ENCODE results near the gene ADCY9. TPM values are rescaled to one million over a fixed set of nuclear protein-coding genes. Genes with fewer than 3 reads are reported as not detected.
"Not testable (repeated sequence)": the region's sequence is repeated elsewhere in the genome, so short reads cannot be mapped to it uniquely, and the experiment has no call there.

ADCY9 gene
- total and polyA plus RNA-seq, 8 donors = 9.8 to 61.1 (median 12.9) TPM

DNA sequence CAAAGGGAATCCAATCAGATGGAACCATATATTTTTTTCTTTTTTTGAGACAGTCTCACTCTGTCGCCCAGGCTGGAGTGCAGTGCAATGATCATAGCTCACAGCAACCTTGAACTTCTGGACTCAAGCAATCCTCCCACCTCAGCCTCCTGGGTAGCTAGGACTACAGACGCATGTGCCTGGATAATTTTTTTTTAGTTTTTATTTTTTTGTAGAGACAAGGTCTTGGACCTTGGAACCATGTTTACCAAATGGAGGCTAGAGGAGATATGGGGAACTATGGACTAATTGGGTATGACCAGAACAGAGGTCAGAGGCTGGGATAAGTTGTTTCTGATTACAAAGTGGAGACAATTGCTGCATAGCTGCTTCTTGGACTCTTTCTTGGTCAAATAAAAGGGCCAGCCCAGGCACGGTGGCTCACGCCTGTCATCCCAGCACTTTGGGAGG, 41.2 kb upstream of the ADCY9 start:
- Histone ChIP-seq H3K36me3 (no peaks in the 10 kb centered on the region), H3K4me3 (no peak overlapping the region), H3K9me3 (no peaks in the 10 kb centered on the region), H3K4me1 (no peaks in the 10 kb centered on the region), H3K27me3 (no peaks in the 10 kb centered on the region), H3K27ac (no peak overlapping the region)
- TF ChIP-seq, protein P1, sequence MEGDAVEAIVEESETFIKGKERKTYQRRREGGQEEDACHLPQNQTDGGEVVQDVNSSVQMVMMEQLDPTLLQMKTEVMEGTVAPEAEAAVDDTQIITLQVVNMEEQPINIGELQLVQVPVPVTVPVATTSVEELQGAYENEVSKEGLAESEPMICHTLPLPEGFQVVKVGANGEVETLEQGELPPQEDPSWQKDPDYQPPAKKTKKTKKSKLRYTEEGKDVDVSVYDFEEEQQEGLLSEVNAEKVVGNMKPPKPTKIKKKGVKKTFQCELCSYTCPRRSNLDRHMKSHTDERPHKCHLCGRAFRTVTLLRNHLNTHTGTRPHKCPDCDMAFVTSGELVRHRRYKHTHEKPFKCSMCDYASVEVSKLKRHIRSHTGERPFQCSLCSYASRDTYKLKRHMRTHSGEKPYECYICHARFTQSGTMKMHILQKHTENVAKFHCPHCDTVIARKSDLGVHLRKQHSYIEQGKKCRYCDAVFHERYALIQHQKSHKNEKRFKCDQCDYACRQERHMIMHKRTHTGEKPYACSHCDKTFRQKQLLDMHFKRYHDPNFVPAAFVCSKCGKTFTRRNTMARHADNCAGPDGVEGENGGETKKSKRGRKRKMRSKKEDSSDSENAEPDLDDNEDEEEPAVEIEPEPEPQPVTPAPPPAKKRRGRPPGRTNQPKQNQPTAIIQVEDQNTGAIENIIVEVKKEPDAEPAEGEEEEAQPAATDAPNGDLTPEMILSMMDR (IDR thresholded peaks at IDR 0.05) = no peak
- ATAC-seq (no peak), DNase-seq (no peak)
- intact Hi-C loops (cut with DNase I) = no loop called here

DNA sequence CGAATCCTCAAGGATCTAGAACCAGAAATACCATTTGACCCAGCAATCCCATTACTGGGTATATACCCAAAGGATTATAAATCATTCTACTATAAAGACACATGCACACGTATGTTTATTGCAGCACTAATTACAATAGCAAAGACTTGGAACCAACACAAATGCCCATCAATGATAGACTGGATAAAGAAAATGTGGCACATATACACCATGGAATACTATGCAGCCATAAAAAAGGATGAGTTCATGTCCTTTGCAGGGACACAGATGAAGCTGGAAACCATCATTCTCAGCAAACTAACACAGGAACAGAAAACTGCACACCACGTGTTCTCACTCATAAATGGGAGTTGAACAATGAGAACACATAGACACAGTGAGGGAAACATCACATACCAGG, 40.3 kb upstream of the ADCY9 start:
- H3K27me3 ChIP-seq; H3K4me3 ChIP-seq; intact Hi-C loops (cut with DNase I); ATAC-seq; H3K27ac ChIP-seq; DNase-seq; H3K4me1 ChIP-seq; H3K36me3 ChIP-seq; H3K9me3 ChIP-seq: not testable (repeated sequence)

DNA sequence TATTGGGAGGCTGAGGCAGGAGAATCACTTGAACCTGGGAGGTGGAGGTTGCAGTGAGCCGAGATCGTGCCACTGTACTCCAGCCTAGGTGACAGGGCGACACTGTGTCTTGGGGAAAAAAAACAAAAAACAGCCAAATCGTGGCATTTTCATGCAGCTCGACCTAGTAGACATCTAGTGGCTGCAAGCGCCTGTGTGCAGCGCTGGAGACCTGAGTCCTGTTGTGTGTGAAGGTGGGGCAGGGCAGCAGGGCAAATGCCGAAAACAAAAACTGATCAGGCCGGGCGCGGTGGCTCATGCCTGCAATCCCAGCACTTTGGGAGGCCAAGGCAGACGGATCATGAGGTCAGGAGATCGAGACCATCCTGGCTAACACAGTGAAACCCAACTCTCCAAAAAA, 37.1 kb upstream of the ADCY9 start:
- H3K27ac ChIP-seq; H3K4me1 ChIP-seq; H3K9me3 ChIP-seq; DNase-seq; H3K36me3 ChIP-seq; H3K27me3 ChIP-seq; intact Hi-C loops (cut with DNase I); H3K4me3 ChIP-seq; ATAC-seq: not testable (repeated sequence)

DNA sequence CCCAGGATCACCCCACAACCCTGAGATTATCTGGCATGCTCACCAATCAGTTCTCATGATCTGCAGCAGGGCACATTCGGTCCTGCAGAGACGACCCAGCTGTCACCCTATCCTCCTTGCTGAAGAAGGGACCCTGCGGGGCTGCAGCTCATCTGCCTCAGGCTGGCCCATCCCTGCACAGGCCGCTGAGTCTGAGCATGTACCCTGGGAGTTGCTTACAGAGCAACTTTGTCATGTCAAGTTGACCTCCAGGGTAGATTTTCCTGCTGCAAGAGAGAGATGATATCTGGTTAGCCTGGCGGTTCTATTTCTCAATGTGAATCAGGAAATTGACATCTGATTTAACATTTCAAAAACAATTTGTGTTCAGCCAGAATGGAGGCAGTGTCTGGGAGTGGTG, 36.0 kb upstream of the ADCY9 start:
- intact Hi-C loops (cut with DNase I) = no loop called here
- TF ChIP-seq, protein P1 (IDR thresholded peaks at IDR 0.05) = no peak
- H3K36me3 ChIP-seq = no peaks in the 10 kb centered on the region
- no peak overlapping the region for H3K27ac ChIP-seq
- ATAC-seq (no peak), DNase-seq (no peak)
- no peaks in the 10 kb centered on the region for H3K27me3 ChIP-seq
- H3K9me3 ChIP-seq = no peaks in the 10 kb centered on the region
- no peak overlapping the region for H3K4me3 ChIP-seq
- H3K4me1 ChIP-seq = no peaks in the 10 kb centered on the region

DNA sequence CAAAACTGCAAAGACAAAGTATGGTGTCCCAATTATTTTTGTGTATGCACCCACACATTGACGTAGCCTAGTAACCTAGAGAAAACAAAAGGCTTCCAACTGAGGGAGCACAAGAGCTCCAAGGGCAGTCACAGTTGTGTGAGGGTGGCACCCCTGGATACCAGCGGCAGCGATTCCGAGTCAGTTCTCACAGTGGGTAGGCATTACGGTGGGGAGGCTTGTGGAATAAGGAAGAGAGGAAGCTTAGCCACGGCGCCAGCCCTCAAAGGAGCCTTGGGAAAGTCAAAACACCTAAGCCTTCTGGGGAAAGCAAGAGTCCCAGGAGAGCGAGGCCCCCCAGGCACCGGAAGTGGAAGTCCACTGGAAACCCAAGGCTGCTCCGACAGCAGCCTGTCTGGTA, 31.0 kb upstream of the ADCY9 start:
- ATAC-seq (no peak), DNase-seq (no peak)
- H3K4me1 ChIP-seq = no peaks in the 10 kb centered on the region
- no peaks in the 10 kb centered on the region for H3K9me3 ChIP-seq
- no peaks in the 10 kb centered on the region for H3K36me3 ChIP-seq
- no peak overlapping the region for H3K4me3 ChIP-seq
- TF ChIP-seq, protein P1 (IDR thresholded peaks at IDR 0.05) = no peak
- no peak overlapping the region for H3K27ac ChIP-seq
- no peaks in the 10 kb centered on the region for H3K27me3 ChIP-seq
- intact Hi-C loops (cut with DNase I) = no loop called here

DNA sequence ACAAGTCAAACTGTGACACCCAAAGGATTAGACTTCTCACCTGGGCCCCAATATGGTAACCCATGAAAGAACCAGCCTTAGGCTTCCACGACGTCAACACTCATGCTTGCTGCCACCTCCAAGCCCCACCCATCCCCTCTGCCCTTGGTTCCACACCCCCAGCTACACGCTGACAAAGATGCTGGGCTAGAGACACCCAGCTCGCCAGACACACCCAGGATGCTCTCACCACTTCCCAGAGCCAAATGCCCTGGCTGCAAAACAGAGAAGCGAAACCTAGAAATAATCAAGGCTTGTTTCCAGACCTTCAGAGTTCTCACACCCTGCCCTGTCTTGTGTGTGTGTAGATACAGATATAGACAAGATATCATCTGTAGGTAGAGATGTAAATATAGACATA, 26.0 kb upstream of the ADCY9 start:
- H3K36me3 ChIP-seq = no peaks in the 10 kb centered on the region
- intact Hi-C loops (cut with DNase I) = no loop called here
- H3K27me3 ChIP-seq = no peaks in the 10 kb centered on the region
- H3K4me1 ChIP-seq = no peaks in the 10 kb centered on the region
- no peak overlapping the region for H3K27ac ChIP-seq
- H3K4me3 ChIP-seq = no peak overlapping the region
- ATAC-seq (peak; percentile 23), DNase-seq (no peak)
- H3K9me3 ChIP-seq = peaks cover 0 to 4% of the 10 kb centered on the region in 2 donors
- TF ChIP-seq, protein P1 (IDR thresholded peaks at IDR 0.05) = no peak

All from left lung (tissue), 10 donors.